Measurements from ENCODE around the gene CD164L2.
A peak's percentile ranks its signal among the peaks of the same experiment; 100 is the strongest.

Gene CD164L2

DNA sequence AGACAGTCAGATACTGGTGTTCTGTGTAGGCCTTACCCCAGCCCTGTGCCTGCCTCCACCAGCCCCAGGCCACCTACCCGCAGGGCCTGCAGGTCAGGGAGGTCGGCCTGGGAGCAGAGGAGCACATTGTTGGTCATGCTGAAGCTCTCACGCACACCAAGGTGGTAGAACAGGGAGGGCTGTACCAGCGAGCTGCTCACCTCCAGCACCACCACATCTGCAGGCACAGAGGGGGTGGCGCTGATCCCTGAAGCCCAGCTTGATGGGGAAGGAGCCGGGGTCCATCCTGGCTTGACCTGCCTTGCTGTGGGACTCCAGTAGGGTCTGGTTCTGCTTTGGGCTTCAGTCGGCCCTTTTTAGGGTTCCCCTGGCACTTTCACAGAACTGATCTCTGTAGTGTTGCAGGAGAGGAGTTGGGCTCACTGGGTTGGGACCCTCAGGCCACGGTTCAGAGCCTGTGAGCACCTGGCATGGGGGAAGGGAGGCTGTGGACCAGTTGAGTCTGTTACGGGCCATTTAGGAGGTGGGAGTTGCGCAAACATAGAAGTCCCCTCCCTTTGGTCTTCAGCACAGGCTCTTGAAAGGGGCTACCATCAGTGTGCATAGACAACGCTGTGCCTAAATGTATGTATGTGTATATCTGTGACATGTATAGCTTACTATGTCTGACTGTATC is 18.3 kb downstream of the CD164L2 start:
- no peaks in the 10 kb centered on the region for H3K36me3 Mint-ChIP-seq (ENCODE audit: low read depth)
- H3K4me3 Mint-ChIP-seq, result peak overlapping the region; percentile 88 to 93 (median 91)
- peaks cover 27% of the 10 kb centered on the region for H3K4me1 Mint-ChIP-seq
- H3K27me3 Mint-ChIP-seq (ENCODE audit: low read depth), result peaks cover 17% of the 10 kb centered on the region
- H3K27ac Mint-ChIP-seq, result peak overlapping the region; percentile 87 to 92 (median 88)
- no peaks in the 10 kb centered on the region for H3K9me3 Mint-ChIP-seq
- TF ChIP-seq, protein P1, sequence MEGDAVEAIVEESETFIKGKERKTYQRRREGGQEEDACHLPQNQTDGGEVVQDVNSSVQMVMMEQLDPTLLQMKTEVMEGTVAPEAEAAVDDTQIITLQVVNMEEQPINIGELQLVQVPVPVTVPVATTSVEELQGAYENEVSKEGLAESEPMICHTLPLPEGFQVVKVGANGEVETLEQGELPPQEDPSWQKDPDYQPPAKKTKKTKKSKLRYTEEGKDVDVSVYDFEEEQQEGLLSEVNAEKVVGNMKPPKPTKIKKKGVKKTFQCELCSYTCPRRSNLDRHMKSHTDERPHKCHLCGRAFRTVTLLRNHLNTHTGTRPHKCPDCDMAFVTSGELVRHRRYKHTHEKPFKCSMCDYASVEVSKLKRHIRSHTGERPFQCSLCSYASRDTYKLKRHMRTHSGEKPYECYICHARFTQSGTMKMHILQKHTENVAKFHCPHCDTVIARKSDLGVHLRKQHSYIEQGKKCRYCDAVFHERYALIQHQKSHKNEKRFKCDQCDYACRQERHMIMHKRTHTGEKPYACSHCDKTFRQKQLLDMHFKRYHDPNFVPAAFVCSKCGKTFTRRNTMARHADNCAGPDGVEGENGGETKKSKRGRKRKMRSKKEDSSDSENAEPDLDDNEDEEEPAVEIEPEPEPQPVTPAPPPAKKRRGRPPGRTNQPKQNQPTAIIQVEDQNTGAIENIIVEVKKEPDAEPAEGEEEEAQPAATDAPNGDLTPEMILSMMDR (IDR thresholded peaks at IDR 0.05; ENCODE audit: unreplicated experiment in 3 of 3), result no peak

DNA sequence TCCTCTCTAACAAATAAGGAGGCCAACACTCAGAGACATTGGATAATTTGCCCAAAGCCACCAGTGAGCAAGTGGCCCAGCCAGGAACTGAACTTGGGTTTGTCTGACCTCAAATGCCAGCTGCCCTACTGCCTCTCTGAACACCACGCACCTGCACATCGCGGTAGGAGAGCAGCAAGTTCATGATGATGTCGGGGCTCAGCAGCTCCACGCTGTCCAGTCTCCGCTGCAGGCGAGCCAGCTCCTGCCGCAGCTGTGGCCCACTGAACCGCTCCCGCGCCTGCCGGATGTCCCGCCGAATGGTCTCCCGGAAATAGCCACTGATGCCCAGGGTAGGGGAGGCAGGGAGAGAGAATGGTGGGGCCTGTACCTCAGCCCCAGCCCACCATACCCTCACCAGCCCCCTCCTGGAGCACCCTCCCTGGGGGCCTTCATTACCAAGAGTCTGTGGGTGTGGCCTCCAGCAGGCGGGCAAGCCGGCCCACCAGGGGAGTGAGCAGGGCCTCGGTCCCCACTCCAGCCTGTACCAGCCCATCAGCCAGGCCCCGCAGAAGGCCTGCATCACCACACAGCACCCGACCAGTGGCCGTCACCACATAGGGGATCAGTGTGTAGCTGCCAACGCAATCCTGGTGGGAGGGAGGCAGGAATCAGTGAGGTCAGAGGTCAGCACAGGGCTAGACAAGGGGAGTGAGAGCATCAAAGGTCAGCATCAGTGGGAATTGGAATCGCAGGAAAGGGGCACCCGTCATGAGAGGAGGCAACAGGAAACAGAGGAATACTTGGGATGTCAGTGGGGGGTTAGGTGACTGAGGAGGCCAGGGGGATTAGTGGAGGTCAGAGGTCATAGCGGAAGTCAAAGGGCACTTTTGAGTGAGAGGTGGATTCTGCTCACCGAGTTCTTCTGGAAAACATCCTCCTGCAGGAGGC is 19.1 kb downstream of the CD164L2 start:
- H3K4me3 Mint-ChIP-seq, result peak overlapping the region; percentile 32 to 48 (median 40)
- H3K9me3 Mint-ChIP-seq, result no peaks in the 10 kb centered on the region
- peaks cover 28% of the 10 kb centered on the region for H3K4me1 Mint-ChIP-seq
- TF ChIP-seq, protein P1 (IDR thresholded peaks at IDR 0.05; ENCODE audit: unreplicated experiment in 3 of 3), result no peak
- peaks cover 2% of the 10 kb centered on the region for H3K36me3 Mint-ChIP-seq (ENCODE audit: low read depth)
- H3K27me3 Mint-ChIP-seq (ENCODE audit: low read depth), result peaks cover 25% of the 10 kb centered on the region
- peak overlapping the region in 2 of 3 experiments; percentile 25 to 45 for H3K27ac Mint-ChIP-seq

DNA sequence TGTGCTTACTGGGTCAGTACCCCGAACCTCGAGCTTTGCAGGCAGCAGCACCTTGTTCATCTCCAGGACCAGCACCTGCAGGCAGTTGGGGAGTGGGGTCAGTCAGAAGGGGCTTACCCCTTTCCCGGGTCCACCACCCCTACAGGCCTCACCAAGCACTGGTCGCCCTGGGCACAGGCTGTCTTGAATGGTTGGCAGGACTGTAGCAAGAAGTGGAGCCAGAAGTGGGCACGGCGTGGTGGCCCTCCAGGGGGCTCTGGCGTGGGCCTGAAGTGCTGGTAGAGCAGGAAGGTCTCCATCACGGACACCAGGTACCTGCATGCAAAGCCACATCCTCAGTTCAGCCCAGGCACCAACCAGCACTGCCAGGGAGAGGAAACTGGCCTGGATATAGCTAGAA is 21.6 kb downstream of the CD164L2 start:
- Mint-ChIP-seq H3K27ac (no peak overlapping the region), H3K27me3 (ENCODE audit: low read depth) (peaks cover 30% of the 10 kb centered on the region), H3K9me3 (no peaks in the 10 kb centered on the region), H3K36me3 (ENCODE audit: low read depth) (peaks cover 4% of the 10 kb centered on the region), H3K4me3 (peak overlapping the region in 1 of 3 experiments; percentile 51), H3K4me1 (peaks cover 18% of the 10 kb centered on the region)
- TF ChIP-seq, protein P1 (IDR thresholded peaks at IDR 0.05; ENCODE audit: unreplicated experiment in 3 of 3), result no peak

DNA sequence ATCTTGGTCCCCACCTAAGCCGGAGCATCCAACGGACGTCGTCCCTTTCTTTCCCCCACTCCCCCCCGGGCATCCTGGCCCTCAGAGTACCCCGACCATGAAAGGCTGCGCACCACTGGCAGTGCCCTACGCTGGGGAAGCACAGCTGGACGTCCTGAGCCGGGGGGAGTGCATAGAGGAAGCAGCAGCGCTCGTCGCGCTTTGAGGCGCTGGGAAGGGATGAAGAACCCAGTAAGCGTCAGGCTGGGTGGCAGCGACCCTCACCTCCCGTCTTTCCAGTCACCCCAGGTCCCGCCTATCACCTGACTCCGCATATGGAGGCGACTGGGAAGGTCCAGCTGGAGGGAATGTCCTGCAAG is 22.1 kb downstream of the CD164L2 start:
- TF ChIP-seq, protein P1 (IDR thresholded peaks at IDR 0.05; ENCODE audit: unreplicated experiment in 3 of 3), result no peak
- H3K27me3 Mint-ChIP-seq (ENCODE audit: low read depth), result peaks cover 30% of the 10 kb centered on the region
- H3K27ac Mint-ChIP-seq, result no peak overlapping the region
- peaks cover 18% of the 10 kb centered on the region for H3K4me1 Mint-ChIP-seq
- H3K9me3 Mint-ChIP-seq, result no peaks in the 10 kb centered on the region
- H3K4me3 Mint-ChIP-seq, result peak overlapping the region in 2 of 3 experiments; percentile 51 to 66
- peaks cover 4% of the 10 kb centered on the region for H3K36me3 Mint-ChIP-seq (ENCODE audit: low read depth)

DNA sequence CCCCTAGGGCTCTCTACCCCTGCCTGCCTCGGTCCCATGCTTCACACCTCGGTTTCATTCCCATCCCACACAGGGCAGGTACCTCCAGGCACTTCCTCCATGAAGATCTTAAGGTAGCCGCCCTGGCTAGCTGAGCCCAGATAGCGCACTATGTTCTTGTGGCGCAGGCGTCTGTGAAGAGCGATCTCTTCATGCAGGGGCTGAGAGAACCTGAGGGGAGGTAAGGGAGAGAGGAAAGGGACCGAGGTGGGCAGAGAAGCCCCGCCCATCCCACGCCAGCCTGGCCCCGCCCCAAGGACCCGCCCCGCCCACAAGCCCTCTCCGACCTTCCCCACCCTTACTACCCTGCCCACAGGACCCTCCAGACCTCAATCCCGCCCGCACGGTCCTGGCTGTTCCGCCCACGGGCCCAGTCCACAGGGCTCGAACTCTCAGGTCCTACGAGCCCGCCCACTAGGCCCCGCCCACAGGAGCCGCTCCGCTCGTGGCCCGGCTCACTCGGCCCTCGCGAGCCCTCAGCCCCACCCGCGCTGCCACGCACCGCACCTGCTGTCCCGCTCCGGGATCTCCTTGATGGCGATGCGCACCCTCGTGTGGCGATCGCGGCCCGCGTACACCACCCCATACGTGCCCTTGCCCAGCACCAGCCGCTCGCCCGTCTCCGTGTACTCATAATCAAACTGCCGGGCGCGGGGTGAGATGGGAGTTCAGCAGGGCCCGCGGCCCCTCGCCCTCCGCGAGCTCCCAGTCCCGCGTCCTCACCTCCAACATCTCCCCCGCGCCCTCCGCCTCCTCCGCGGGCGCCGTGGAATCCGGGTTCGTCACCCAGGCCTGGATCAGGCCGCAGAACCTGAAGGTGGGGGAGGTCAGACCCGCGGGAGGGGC is 22.7 kb downstream of the CD164L2 start:
- Mint-ChIP-seq H3K4me1 (peaks cover 17% of the 10 kb centered on the region), H3K27ac (no peak overlapping the region), H3K36me3 (ENCODE audit: low read depth) (peaks cover 8% of the 10 kb centered on the region), H3K27me3 (ENCODE audit: low read depth) (peaks cover 30% of the 10 kb centered on the region), H3K9me3 (no peaks in the 10 kb centered on the region), H3K4me3 (peak overlapping the region; percentile 7 to 66 (median 50))
- TF ChIP-seq, protein P1 (IDR thresholded peaks at IDR 0.05; ENCODE audit: unreplicated experiment in 3 of 3), result no peak
